Measurements from ENCODE around the gene PLGRKT.
"Not testable (repeated sequence)": the region's sequence is repeated elsewhere in the genome, so short reads cannot be mapped to it uniquely, and the experiment has no call there.

Gene PLGRKT

DNA sequence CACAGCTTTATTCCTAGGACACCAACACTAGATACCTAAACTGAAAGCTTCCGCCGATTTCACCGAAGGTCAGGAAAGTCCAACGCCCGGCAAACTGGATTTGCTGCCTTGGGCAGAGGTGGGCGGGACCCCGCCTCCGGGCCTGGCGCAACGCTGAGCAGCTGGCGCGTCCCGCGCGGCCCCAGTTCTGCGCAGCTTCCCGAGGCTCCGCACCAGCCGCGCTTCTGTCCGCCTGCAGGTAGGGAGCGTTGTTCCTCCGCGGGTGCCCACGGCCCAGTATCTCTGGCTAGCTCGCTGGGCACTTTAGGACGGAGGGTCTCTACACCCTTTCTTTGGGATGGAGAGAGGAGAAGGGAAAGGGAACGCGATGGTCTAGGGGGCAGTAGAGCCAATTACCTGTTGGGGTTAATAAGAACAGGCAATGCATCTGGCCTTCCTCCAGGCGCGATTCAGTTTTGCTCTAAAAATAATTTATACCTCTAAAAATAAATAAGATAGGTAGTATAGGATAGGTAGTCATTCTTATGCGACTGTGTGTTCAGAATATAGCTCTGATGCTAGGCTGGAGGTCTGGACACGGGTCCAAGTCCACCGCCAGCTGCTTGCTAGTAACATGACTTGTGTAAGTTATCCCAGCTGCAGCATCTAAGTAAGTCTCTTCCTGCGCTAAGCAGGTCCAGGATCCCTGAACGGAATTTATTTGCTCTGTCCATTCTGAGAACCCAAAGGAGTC, 12.8 kb upstream of the PLGRKT start, which contains the start of gene CD274:
CD274 (plus strand) TSS at position 184 of the 733 bp plus-strand sequence. CDS start 5,572 bp downstream, outside the sequence.
- peak; percentile 50 for DNase-seq

DNA sequence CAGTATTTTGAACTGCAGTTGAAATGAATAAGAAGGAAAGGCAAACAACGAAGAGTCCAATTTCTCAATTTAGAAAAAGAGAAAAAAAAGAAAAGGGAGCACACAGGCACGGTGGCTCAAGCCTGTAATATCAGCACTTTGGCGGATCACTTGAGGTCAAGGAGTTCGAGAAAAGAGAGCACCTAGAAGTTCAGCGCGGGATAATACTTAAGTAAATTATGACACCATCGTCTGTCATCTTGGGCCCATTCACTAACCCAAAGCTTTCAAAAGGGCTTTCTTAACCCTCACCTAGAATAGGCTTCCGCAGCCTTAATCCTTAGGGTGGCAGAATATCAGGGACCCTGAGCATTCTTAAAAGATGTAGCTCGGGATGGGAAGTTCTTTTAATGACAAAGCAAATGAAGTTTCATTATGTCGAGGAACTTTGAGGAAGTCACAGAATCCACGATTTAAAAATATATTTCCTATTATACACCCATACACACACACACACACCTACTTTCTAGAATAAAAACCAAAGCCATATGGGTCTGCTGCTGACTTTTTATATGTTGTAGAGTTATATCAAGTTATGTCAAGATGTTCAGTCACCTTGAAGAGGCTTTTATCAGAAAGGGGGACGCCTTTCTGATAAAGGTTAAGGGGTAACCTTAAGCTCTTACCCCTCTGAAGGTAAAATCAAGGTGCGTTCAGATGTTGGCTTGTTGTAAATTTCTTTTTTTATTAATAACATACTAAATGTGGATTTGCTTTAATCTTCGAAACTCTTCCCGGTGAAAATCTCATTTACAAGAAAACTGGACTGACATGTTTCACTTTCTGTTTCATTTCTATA, 12.0 kb upstream of the PLGRKT start:
- DNase-seq: no peak

DNA sequence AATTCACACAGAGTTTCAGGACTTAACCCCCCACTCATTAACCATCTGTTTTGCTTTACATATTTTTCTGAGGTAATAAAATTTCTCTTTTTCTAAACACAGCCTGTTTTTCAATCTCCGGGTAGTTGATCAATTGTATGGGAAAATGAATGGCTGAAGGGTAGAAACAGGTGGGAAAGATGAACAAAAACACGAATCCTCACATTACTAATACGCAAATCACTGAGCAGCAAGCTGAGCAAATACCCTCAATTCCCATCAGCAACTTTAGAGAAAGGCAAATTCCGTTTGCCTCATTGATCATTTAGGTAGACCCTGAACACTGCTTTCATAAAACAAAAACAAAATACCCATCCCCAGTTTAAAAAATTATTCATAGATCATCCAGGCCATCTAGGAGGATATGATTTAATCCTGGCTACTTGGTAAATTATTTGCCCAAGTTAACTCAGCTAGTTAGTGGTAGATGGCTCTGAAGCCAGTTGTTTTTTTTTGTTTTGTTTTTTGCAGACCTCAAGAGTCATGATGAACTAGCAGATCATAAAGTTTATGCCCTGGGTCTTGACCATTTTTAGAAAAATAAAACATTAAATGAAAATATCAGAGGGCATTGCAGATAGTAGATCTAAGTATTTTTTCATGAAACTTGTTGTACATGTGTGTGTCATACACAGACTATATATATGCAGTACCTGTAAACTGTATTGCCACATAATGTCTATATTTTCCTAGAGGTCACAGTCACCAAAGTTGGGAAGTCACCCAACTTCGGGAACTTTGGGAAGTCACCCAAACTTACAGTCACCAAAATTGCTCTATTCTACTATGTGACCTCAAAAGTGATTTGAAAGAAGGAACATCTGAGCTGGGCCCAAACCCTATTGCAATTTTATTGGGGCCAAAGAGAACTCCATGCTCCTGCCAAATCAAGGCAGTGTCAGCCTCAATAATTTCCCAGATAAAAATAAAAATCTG, 11.0 kb upstream of the PLGRKT start:
- no peak for DNase-seq

DNA sequence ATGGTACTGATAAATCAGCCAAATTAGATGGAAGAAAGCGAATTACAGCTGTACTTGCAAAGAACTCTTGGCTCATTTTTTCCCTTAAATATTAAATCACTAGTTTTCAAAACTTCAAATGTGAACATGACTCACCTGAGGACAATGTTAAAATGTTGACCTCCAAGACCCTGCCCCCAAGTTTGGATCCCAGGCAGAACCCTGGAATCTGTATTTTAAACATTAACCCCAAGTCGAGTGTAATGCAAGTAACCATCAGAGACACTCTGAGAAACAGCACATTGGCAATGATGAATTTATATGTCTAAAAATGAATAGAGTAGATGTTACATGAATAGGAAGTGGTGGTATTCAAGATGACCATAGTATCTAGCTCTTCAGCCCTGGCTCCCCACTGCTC, 10.3 kb upstream of the PLGRKT start:
- DNase-seq: no peak

DNA sequence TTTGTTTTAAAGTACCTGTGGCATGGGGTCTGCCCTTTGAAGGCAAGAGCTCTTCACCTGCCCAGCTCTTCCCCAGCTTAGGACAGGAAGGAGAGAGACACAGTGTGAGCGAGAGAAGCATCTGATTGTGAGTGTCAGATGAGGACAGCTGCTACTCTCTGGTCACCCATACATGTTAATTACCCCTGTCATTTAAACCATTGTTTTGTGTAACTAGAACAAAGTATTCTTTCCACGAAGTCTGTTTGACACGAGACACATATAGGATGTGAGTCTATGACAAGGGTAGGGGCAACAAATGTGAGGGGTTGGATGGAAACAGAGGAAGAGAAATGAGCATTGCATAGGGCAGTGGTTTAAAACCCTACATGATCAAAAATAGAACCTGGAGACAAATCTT, 9.6 kb upstream of the PLGRKT start:
- DNase-seq: no peak

DNA sequence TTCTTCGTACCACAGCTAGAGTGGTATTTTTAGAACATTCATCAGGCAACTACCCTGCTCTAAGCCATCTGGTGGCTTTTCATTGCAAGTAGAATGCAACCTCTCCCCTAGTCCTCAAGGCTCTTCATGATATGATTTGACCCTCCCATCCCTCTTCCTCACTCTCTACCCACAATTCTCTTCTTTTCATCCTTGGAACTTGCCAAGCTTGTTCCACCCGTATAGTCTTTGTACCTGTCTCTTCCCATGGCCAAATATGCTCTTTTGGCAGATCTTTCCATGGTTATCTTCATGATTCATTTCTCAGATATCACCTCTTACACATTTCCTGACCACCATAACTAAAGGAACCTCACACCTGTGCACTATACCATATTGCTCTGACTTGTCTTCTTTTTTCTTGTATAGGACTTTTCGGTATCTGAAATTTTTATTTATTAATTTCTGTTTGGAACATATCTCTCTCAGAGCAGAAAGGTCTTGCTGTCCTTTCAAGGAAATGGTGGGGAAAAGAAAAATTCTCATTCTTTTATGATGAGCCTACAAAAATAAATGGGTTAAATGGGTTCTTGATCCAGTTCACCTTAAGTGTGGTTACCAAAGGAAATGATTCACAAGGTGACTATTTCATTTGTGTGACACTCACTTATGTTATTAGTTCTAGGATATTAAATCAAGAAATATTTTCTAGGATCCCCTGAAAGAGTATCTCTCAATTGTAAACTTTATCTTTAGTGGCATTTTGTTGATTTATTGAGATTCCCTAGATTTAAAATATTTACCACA, 8.9 kb upstream of the PLGRKT start:
- DNase-seq: no peak

DNA sequence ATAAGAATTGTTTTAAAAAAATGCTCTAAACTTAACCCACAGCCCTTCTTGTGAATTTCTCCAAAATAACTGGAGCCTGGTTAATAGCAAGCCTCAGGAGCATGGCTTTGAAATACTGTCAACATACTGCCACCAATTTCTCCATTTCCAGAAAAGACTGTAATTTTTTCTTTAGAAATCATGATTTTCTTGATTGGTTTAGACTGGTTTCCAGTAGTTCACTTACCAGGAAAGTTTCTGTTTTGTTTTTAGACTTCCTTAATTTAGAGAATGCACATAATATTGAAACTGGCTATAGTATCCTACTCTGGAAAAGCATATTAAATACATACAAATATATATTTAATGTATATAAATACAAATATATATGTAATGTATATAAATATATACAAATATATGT, 8.2 kb upstream of the PLGRKT start:
- DNase-seq: no peak

DNA sequence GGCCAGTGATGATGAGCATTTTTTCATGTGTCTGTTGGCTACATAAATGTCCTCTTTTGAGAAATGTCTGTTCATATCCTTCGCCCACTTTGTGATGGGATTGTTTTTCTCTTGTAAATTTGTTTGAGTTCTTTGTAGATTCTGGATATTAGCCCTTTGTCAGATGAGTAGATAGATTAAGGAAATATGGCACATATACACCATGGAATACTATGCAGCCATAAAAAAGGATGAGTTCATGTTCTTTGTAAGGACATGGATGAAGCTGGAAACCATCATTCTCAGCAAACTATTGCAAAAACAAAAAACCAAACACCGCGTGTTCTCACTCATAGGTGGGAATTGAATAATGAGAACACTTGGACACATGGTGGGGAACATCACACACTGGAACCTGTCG, 7.4 kb upstream of the PLGRKT start:
- DNase-seq: not testable (repeated sequence)

DNA sequence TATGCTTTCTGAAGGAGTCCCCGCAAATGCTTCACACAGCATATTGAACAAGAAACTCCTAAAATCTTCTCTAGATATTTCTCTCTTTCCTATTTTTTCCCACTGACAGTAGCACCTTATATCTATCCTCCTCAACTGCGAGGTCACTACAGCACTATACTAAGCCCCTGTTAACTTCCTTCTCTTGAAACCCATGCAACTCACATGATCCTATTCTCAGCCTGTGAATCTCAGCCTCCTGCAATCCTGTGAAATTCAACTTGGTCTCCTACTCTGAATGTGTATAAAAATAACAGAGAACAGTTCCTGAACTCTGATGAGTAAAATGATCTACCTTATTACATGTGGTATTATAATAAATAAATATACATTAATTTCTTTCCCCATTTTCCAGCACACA, 6.1 kb upstream of the PLGRKT start:
- no peak for DNase-seq

DNA sequence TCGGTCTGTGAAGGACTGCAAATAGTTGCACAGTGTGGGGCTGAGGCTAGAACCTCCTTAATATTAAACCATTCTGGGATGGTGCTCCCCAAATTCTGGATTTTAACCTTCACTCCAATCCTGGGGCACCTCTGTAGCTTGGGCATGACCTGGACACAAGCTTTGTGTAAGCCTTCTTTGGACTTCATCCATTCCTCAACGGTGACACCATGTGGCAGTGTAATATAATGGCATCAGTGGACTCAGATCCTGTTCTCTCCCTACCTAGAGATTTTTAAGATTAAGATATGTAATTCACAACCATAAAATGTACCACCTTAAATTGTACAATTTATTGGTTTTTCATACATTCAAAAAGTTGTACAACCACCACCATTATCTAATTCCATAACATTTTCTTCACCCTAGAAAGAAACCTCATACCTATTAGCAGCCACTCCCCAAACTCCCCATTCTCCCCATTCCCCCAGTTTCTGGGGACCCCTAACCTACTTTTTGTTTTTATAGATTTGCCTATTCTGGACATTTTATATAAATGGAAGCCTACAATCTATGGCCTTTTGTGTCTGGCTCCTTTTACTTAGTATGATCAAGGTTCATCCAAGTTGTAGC, 4.8 kb upstream of the PLGRKT start:
- no peak for DNase-seq

DNA sequence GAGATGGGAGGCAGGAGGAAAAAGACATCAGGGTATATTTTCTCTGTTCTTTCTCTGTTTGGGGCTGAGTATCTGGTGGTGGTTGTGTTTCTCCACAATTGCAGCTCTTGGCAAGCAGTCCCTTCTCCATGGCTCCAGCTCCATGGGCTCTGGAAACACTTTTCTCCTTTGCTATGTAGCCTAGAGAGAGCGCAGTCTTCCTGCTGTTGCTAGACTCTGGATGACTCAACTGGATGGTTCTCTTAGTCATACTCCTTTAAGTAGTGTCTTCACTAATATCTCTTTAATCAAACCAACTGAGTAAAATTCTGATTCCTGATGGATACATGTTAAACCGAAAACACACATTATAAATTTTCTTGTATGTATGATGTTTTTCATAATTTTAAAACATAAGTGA, 3.3 kb upstream of the PLGRKT start:
- DNase-seq: no peak

DNA sequence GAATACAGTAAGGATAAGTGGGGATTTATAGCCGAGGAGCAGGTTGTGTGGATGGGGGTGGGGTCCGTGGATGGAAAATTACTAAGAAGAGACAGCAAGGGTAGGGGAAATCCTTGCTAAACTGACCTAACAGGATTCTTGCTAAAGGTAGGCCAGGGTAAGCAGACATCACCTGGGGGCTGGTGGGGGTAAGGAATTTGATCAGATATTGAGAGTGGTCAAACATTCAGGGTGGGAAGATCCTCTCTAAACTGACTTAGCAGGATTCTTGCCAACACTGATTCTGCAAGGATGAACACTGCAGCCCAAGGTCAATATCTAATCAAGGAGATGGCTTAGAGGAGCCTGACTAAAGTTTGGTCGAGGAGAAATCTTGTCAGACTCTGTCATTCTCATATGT, 2.7 kb upstream of the PLGRKT start:
- no peak for DNase-seq

DNA sequence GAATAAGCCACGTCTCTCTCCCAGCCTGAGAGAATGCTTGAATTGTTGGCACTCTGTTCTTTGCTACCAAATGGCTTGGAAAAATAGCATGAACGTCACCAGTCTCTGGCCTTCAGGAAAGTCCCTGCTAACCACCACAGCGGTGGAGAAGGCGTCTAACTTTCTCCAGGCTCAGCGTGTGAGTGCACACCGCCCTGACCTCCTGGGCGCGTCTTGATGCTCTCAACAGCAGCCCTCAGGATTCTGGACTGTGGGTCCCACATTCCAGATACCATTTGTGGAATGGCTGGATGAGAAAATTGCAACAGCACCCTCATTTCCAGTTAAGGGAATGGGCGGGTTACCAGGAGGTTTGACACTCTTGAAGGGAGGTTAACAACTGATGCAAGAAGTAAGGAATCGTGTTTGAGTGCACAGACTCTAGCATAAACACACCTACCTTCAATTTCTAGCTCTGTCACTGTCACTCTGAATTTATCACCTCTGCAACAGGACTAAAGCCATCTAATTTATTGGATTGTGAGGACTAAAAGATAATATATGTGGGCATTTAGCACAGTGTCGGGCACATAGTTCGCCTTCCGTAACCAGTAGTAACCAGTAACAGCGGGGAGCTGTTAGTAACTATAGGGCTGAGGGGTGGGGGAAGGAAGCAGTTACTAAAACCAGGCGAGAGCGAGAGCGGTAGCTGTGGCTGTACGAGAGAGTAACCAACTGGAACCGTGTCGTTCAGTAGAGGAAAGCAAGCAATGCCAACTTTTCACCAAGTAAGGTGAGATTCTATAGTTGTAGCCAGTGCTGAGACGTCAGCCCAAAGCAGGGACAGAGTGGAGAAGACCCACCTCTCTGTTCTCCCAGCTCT, 807 bp upstream of the PLGRKT start:
- DNase-seq: no peak

DNA sequence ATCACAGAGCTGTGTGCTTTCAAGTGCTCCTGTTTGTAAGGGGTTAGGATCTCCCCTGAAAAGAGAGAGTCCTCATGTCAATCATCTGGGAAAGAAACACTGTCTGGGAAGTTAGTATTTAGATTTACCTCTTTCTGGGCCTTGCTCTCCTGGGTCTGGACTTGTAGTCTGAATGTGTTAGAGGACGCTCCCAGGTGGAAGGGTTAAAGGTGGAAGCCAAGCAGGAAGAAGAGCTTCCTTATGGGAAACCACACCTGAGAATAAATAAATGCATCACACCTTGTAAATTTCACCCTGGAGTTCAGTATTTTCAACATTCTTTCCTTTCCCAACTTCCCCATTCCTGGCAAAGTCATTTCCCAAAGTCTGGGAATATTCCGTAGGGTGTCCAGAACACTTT, 1.3 kb downstream of the PLGRKT start:
- no peak for DNase-seq

DNA sequence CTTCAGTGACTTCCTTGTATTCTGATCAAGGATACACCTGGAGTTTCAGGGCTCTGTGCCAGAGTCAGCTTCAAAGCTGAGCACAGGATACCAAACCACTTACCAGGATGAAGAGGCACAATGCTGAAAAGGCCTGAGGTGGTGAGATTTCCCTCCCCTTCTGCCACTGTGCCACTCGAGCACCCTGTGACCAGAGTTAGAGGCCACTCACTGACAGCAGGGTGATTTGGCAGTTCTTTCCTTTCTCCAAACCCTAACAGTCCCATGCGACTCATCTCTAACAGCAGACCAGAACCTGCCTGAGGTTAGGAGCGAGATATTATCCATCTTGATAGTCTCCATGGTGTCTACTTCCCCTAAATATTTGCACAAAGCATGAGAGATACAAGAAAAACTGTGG, 1.8 kb downstream of the PLGRKT start:
- no peak for DNase-seq

DNA sequence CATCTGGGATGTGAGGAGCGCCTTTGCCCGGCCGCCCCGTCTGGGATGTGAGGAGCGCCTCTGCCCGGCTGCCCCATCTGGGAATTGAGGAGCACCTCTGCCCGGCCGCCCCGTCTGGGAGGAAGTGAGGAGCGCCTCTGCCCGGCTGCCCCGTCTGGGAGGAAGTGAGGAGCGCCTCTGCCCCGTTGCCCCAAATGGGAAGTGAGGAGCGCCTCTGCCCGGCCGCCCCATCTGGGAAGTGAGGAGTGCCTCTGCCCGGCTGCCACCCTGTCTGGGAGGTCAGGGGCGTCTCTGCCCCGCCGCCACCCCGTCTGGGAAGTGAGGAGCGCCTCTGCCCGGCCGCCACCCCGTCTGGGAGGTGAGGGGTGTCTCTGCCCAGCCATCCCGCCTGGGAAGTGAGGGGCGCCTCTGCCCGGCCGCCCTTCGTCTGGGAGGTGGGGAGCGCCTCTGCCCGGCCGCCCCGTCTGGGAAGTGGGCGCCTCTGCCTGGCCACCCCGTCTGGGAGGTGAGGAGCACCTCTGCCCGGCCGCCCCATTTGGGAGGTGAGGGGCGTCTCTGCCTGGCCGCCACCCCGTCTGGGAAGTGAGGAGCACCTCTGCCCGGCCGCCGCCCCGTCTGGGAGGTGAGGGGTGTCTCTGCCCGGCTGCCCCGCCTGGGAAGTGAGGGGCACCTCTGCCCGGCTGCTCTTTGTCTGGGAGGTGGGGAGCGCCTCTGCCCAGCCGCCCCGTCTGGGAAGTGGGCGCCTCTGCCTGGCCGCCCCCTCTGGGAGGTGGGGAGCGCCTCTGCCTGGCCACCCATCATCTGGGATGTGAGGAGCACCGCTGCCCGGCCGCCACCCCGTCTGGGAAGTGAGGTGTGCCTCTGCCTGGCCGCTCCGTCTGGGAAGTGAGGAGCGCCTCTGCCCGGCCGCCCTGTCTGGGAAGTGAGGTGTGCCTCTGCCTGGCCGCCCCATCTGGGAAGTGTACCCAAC, 3.6 kb downstream of the PLGRKT start:
- not testable (repeated sequence) for DNase-seq

DNA sequence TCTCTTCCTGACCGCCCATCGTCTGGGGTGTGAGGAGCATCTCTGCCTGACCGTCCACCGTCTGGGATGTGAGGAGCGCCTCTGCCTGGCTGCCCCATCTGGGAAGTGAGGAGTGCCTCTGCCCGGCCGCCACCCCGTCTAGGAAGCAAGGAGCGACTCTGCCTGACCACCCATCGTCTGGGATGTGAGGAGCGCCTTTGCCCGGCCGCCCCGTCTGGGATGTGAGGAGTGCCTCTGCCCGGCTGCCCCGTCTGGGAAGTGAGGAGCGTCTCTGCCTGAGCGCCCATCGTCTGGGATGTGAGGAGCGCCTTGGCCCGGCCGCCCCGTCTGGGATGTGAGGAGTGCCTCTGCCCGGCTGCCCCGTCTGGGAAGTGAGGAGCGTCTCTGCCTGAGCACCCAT, 4.4 kb downstream of the PLGRKT start:
- DNase-seq: not testable (repeated sequence)

DNA sequence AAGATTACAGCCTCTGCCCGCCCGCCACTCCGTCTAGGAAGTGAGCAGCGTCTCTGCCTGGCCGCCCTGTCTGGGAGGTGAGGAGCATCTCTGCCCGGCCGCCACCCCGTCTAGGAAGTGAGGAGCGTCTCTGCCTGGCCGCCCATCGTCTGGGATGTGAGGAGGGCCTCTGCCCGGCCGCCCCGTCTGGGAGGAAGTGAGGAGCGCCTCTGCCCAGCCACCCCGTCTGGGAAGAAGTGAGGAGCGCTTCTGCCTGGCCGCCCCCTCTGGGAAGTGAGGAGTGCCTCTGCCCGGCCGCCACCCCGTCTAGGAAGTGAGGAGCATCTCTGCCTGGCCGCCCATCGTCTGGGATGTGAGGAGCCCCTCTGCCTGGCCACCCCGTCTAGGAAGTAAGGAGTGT, 4.8 kb downstream of the PLGRKT start:
- not testable (repeated sequence) for DNase-seq

DNA sequence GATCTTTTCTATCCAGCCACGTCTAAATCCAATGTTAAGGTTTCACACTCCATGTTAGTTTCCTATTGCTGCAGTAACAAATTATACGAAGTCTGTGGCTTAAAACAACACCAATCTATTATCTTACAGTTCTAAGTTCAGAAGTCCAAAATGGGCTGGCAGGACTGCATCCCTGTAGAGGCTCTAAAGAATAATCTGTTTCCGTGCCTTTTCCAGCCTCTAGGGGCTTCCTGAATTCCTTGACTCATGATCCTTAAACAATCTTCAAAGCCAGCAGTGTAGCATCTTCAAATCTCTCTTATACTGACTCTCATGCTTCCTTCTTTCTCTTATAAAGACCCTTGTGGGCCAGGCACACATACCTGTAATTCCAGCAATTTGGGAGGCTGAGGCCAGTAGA, 6.8 kb downstream of the PLGRKT start:
- no peak for DNase-seq

Data from NCI-H2081 treated with DMSO at 0.1 percent for 48 hours (cell line).